Measurements from ENCODE around the gene RBKS. TPM values are rescaled to one million over a fixed set of nuclear protein-coding genes. Genes with fewer than 3 reads are reported as not detected.

RBKS gene
- total and polyA plus RNA-seq, 2 of the 13 experiments (the other 11 are each of a cell fraction or from before 2014, with no cell fraction given) = 7.7 to 8.3 TPM

DNA sequence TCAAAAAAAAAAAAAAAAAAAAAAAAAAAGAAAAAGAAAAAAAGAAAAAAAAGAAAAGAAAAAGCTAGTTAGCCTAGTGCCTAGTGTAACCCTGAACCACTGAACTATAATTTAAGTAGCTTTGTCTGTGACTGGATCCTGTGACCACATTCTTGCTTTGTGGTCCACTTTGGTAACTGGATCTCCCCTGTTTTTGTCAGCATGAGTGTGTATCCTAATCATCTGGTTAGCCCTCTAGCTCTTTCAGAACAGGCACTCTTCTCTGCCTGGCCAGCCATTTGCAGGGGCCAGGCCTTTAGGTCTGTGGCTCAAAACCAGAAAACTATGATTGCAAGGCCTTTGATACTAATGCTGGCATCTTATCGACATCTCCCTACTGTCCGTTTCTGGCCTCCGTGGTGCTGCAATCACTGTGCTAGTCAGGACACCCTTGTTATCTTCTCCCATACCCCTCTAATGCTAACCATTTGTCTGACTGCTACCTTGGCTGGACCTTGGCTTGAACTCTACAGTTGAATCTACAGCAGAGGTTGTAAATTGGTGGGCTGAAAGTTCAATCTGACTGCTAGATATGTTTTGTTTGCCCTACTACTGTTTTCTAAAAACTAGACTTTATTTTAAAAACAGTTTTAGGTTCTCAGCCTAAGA is 40.5 kb downstream of the RBKS start:
- H4K20me1 ChIP-seq (ENCODE audit: insufficient read depth, low read length) = no peaks in the 10 kb centered on the region
- ChIA-PET POLR2A (no interaction called here), CTCF (ENCODE audit: low intra/inter-chr PET ratio, low total read pairs) (no interaction called here)
- H3K9me3 ChIP-seq (ENCODE audit: low read length) = no peaks in the 10 kb centered on the region
- peak overlapping the region; percentile 18 for H3K27ac ChIP-seq (ENCODE audit: extremely low read length, insufficient read depth, low read length)
- H3K9ac ChIP-seq (ENCODE audit: insufficient read depth, low read depth, low read length) = no peak overlapping the region
- intact Hi-C loops (cut with micrococcal nuclease; ENCODE audit: unreplicated experiment) (no loop called here), in situ Hi-C loops (cut with HindIII; ENCODE audit: extremely low pct_ligation_motif_present, low pct_unique_long_range_greater_than_20kb) (no loop called here)
- no peaks in the 10 kb centered on the region for H3K79me2 ChIP-seq (ENCODE audit: insufficient read depth, low read length)
- H2AFZ ChIP-seq (ENCODE audit: low read length) = no peak overlapping the region
- ATAC-seq (peak; percentile 82), DNase-seq (ENCODE audit: low spot score) (peak; percentile 23), FAIRE-seq (no peak)
- WGBS (ENCODE audit: low lambda C conversion rate) = 53% methylated on average over 3 of the region's 3 CpGs
- H3K4me3 ChIP-seq (replicated peaks in 1 of 3; ENCODE audit: insufficient read depth in 1 of 3, low read depth in 2 of 3, low read length in 3 of 3) = no peak overlapping the region
- no peak overlapping the region for H3K4me2 ChIP-seq (ENCODE audit: low read depth, low read length)
- H3K27me3 ChIP-seq (ENCODE audit: control insufficient read depth in 1 of 2, insufficient read depth in 2 of 2, low read length in 2 of 2) = no peaks in the 10 kb centered on the region
- no peaks in the 10 kb centered on the region for H3K36me3 ChIP-seq (replicated peaks in 1 of 2; ENCODE audit: control insufficient read depth in 1 of 2, insufficient read depth in 2 of 2, low read length in 2 of 2)
- BruUV-seq (replicated peaks) = no TSS peak
- H3K4me1 ChIP-seq (ENCODE audit: insufficient read depth, low read length) = peaks cover 17% of the 10 kb centered on the region
- no peak for TF ChIP-seq LCORL (IDR thresholded peaks at IDR 0.05)
- 0 out of 2 replicates have a peak, but pooled peaks have one; percentile 41 for TF ChIP-seq LCORL (CRISPR knock-in tag; IDR thresholded peaks at IDR 0.05)
- TF ChIP-seq, protein P1, sequence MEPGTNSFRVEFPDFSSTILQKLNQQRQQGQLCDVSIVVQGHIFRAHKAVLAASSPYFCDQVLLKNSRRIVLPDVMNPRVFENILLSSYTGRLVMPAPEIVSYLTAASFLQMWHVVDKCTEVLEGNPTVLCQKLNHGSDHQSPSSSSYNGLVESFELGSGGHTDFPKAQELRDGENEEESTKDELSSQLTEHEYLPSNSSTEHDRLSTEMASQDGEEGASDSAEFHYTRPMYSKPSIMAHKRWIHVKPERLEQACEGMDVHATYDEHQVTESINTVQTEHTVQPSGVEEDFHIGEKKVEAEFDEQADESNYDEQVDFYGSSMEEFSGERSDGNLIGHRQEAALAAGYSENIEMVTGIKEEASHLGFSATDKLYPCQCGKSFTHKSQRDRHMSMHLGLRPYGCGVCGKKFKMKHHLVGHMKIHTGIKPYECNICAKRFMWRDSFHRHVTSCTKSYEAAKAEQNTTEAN (CRISPR knock-in tag; conservative IDR thresholded peaks at IDR 0.05) = no peak
- TF ChIP-seq, protein P2, sequence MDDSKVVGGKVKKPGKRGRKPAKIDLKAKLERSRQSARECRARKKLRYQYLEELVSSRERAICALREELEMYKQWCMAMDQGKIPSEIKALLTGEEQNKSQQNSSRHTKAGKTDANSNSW (CRISPR knock-in tag; IDR thresholded peaks at IDR 0.05; ENCODE audit: borderline replicate concordance) = no peak
- TF ChIP-seq, protein P3, sequence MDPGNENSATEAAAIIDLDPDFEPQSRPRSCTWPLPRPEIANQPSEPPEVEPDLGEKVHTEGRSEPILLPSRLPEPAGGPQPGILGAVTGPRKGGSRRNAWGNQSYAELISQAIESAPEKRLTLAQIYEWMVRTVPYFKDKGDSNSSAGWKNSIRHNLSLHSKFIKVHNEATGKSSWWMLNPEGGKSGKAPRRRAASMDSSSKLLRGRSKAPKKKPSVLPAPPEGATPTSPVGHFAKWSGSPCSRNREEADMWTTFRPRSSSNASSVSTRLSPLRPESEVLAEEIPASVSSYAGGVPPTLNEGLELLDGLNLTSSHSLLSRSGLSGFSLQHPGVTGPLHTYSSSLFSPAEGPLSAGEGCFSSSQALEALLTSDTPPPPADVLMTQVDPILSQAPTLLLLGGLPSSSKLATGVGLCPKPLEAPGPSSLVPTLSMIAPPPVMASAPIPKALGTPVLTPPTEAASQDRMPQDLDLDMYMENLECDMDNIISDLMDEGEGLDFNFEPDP (CRISPR knock-in tag; conservative IDR thresholded peaks at IDR 0.05) = no peak
- no peak for TF ChIP-seq BRCA1 (CRISPR knock-in tag; IDR thresholded peaks at IDR 0.05)
- TF ChIP-seq HNF4A (CRISPR knock-in tag; IDR thresholded peaks at IDR 0.05) = peak; percentile 40
- TF ChIP-seq CCAR2 (optimal IDR thresholded peaks at IDR 0.05; ENCODE audit: low read depth, low read length) = no peak
- TF ChIP-seq ZMAT3 (CRISPR knock-in tag; conservative IDR thresholded peaks at IDR 0.05) = no peak
- TF ChIP-seq, protein P4, sequence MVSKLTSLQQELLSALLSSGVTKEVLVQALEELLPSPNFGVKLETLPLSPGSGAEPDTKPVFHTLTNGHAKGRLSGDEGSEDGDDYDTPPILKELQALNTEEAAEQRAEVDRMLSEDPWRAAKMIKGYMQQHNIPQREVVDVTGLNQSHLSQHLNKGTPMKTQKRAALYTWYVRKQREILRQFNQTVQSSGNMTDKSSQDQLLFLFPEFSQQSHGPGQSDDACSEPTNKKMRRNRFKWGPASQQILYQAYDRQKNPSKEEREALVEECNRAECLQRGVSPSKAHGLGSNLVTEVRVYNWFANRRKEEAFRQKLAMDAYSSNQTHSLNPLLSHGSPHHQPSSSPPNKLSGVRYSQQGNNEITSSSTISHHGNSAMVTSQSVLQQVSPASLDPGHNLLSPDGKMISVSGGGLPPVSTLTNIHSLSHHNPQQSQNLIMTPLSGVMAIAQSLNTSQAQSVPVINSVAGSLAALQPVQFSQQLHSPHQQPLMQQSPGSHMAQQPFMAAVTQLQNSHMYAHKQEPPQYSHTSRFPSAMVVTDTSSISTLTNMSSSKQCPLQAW (CRISPR knock-in tag; IDR thresholded peaks at IDR 0.05) = 0 out of 2 replicates have a peak, but pooled peaks have one; percentile 34
- TF ChIP-seq ZNF629 (CRISPR knock-in tag; conservative IDR thresholded peaks at IDR 0.05) = no peak
- TF ChIP-seq, protein P5, sequence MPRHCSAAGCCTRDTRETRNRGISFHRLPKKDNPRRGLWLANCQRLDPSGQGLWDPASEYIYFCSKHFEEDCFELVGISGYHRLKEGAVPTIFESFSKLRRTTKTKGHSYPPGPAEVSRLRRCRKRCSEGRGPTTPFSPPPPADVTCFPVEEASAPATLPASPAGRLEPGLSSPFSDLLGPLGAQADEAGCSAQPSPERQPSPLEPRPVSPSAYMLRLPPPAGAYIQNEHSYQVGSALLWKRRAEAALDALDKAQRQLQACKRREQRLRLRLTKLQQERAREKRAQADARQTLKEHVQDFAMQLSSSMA (CRISPR knock-in tag; IDR thresholded peaks at IDR 0.05) = 0 out of 2 replicates have a peak, but pooled peaks have one; percentile 30

Data from HepG2 (cell line).